Heart left ventricle (tissue), 13 donors: ENCODE data around the gene YOD1.

Experiments used
- CTCF ChIP-seq, 12 donors: fragments of 200-600 bp; sonication (generic) in 4 of 12; IDR thresholded peaks; one replicate each; pipeline versions ENCODE4 v1.5.0 to v1.8.0; 2018 to 2022; ENCODE audit warnings: antibody characterized with exemption in 12 of 12, mild to moderate bottlenecking in 5 of 12
- POLR2A ChIP-seq, 2 donors: fragments of 450-650 bp; IDR thresholded peaks; one replicate each; pipeline ENCODE4 v1.6.1; 2017; ENCODE audit warnings: antibody characterized with exemption in 2 of 2, mild to moderate bottlenecking in 2 of 2, moderate library complexity in 2 of 2
- donor health status: ischemic (EF 13 %, LVEDD 7.1; RV severe dilation, severe dysfunction).
- donor health status: DM: no; HTN: yes; CAD: no.
- donor health status: DM: no; HTN: no; CAD: no.
- donor health status: ischemic (EF 25% LVEDD 6.9; RV normal size, moderate dysfunction).
- donor health status: ischemic (EF 25% LVEDD 5.7; RV mildly dilated, moderate dysfunction).
- donor health status: ischemic (EF 35%, LVEDD 5.7; RV mildly dilated, moderate dysfunction).
- donor health status: nonischemic (EF 11% LVEDD 7.7; RV severe dilation, severe dysfunction).
- donor health status: DM: yes; HTN: yes; CAD: no.
- donor health status: PGD.
- donor health status: ischemic (EF 29% LVEDD 5.4; RV normal size, mild dysfunction).
- donor health status: nonischemic (EF 23%, LVEDD 6.1; RV moderate dilation, normal function).

GRCh38 chr1:207032528-207033017, 18.4 kb downstream of the YOD1 start, which contains the start of gene C1orf116:
- TF ChIP-seq CTCF (IDR thresholded peaks at IDR 0.05), result no peak
- TF ChIP-seq POLR2A (IDR thresholded peaks at IDR 0.05), result no peak
